GM23338 (cell line): ENCODE data around the gene FBXO8.

Experiments used
- EZH2 ChIP-seq: fragments of 200-600 bp; sonication (generic); IDR thresholded peaks from one replicate; pipeline ENCODE4 v1.8.0; 2017; ENCODE audit warnings: antibody characterized with exemption, mild to moderate bottlenecking, low read depth; ENCODE audit not compliant: unreplicated experiment
- EZH2phosphoT487 ChIP-seq: fragments of 200-600 bp; sonication (generic); IDR thresholded peaks from one replicate; pipeline ENCODE4 v1.8.1; 2018; ENCODE audit warnings: antibody characterized with exemption; ENCODE audit not compliant: unreplicated experiment
- JUNB ChIP-seq: IDR thresholded peaks from one replicate; pipeline ENCODE4 v1.6.1; 2016; ENCODE audit warnings: antibody characterized with exemption; ENCODE audit not compliant: unreplicated experiment
- NANOG ChIP-seq: IDR thresholded peaks from 2 replicates; pipeline ENCODE4 v1.6.1; 2016; ENCODE audit warnings: antibody characterized with exemption, borderline replicate concordance
- POLR2AphosphoS5 ChIP-seq: IDR thresholded peaks from 2 replicates; pipeline ENCODE4 v1.6.1; 2016; ENCODE audit warnings: antibody characterized with exemption, low read depth
- ZNF331 ChIP-seq: fragments of 250-450 bp; sonication (Bioruptor Pico); IDR thresholded peaks from 2 replicates; pipeline ENCODE4 v1.5.0; 2020; ENCODE audit warnings: low read depth, mild to moderate bottlenecking, moderate library complexity
- TF ChIP-seq, protein P1 (sequence below), 2 experiments: fragments of 200-600 bp in 1 of 2; sonication (generic) in 1 of 2; conservative IDR thresholded peaks; 2 replicates each; pipeline versions ENCODE4 v1.5.1 to v1.6.1; 2016 to 2017; ENCODE audit warnings: antibody characterized with exemption in 2 of 2, low read depth in 2 of 2, mild to moderate bottlenecking in 2 of 2, moderate library complexity in 1 of 2

DNA sequence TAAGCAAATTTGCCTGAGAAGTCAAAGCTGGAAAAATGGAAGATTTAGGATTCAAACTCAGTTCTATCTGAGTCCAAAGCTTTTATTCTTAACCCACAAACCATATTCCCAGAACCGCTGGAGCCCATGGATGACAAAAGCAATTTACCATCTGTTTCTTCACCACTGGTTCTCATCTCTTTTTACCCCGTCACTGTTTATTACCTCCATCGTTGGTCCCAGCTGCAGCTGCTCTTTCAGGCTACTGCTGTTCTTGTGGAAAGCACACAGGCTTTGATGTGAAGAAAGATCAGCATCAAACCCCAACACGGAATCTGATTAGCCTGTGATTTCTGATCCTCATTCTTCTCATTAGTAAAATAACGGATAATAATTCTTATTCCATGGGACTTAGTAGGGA is 9.5 kb downstream of the FBXO8 start:
- TF ChIP-seq, protein P1, sequence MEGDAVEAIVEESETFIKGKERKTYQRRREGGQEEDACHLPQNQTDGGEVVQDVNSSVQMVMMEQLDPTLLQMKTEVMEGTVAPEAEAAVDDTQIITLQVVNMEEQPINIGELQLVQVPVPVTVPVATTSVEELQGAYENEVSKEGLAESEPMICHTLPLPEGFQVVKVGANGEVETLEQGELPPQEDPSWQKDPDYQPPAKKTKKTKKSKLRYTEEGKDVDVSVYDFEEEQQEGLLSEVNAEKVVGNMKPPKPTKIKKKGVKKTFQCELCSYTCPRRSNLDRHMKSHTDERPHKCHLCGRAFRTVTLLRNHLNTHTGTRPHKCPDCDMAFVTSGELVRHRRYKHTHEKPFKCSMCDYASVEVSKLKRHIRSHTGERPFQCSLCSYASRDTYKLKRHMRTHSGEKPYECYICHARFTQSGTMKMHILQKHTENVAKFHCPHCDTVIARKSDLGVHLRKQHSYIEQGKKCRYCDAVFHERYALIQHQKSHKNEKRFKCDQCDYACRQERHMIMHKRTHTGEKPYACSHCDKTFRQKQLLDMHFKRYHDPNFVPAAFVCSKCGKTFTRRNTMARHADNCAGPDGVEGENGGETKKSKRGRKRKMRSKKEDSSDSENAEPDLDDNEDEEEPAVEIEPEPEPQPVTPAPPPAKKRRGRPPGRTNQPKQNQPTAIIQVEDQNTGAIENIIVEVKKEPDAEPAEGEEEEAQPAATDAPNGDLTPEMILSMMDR (conservative IDR thresholded peaks at IDR 0.05; ENCODE audit: low read depth in 2 of 2) = no peak
- TF ChIP-seq JUNB = no peak
- TF ChIP-seq POLR2AphosphoS5 = no peak
- TF ChIP-seq EZH2 = no peak
- TF ChIP-seq ZNF331 (CRISPR knock-in tag) = no peak
- TF ChIP-seq EZH2phosphoT487 = no peak
- no peak for TF ChIP-seq NANOG
